GOT3 (cell line): ENCODE measurements around the gene AJAP1.

ENCODE experiments used
- DNase-seq: peaks from one replicate; lab custom pipeline; 2025; ENCODE audit warnings: mixed read lengths; lab: John Stamatoyannopoulos, UW

Gene AJAP1

GRCh38 chr1:4701276-4701675 is 46.9 kb downstream of the AJAP1 start:
- no peak for DNase-seq

- no peak for DNase-seq
Observed at GRCh38 chr1:4702464-4702863, 48.1 kb downstream of the AJAP1 start.

- no peak for DNase-seq
Observed at GRCh38 chr1:4702932-4703331, 48.5 kb downstream of the AJAP1 start.

GRCh38 chr1:4703646-4704045 is 49.2 kb downstream of the AJAP1 start:
- no peak for DNase-seq

GRCh38 chr1:4708840-4709507 is 54.6 kb downstream of the AJAP1 start:
- no peak for DNase-seq

GRCh38 chr1:4709641-4710040 is 55.2 kb downstream of the AJAP1 start:
- no peak for DNase-seq

GRCh38 chr1:4710592-4711415 is 56.4 kb downstream of the AJAP1 start:
- DNase-seq, result no peak

GRCh38 chr1:4711416-4712275 is 57.2 kb downstream of the AJAP1 start:
- DNase-seq, result no peak

- no peak for DNase-seq
Observed at GRCh38 chr1:4713669-4714068, 59.3 kb downstream of the AJAP1 start.

- DNase-seq, result no peak
Observed at GRCh38 chr1:4716406-4716805, 62.0 kb downstream of the AJAP1 start.

GRCh38 chr1:4718071-4718470 is 63.7 kb downstream of the AJAP1 start:
- DNase-seq, result no peak

- DNase-seq, result no peak
Observed at GRCh38 chr1:4723106-4723505, 68.7 kb downstream of the AJAP1 start.

- no peak for DNase-seq
Observed at GRCh38 chr1:4724001-4724400, 69.6 kb downstream of the AJAP1 start.

GRCh38 chr1:4724695-4725250 is 70.4 kb downstream of the AJAP1 start:
- no peak for DNase-seq

GRCh38 chr1:4725416-4725815 is 71.0 kb downstream of the AJAP1 start:
- no peak for DNase-seq

GRCh38 chr1:4726620-4727341 is 72.4 kb downstream of the AJAP1 start:
- no peak for DNase-seq

GRCh38 chr1:4728319-4729089 is 74.1 kb downstream of the AJAP1 start:
- no peak for DNase-seq

- DNase-seq, result no peak
Observed at GRCh38 chr1:4729090-4729471, 74.7 kb downstream of the AJAP1 start.

- DNase-seq, result no peak
Observed at GRCh38 chr1:4730078-4730477, 75.7 kb downstream of the AJAP1 start.

- DNase-seq, result no peak
Observed at GRCh38 chr1:4733446-4734177, 79.2 kb downstream of the AJAP1 start.
